K562 (cell line): ENCODE results near the gene SOX15. TPM values are rescaled to one million over a fixed set of nuclear protein-coding genes. Genes with fewer than 3 reads are reported as not detected.
A peak's percentile ranks its signal among the peaks of the same experiment; 100 is the strongest.

Experiments used
- ATF7 ChIP-seq: fragments of 450-650 bp; IDR thresholded peaks from 2 replicates; pipeline ENCODE4 v1.7.1; 2014; ENCODE audit warnings: mild to moderate bottlenecking, moderate library complexity
- ELF1 ChIP-seq: fragments of 200-800 bp; sonication (Bioruptor generic); IDR thresholded peaks from 2 replicates; pipeline ENCODE4 v1.6.1; 2016; ENCODE audit warnings: missing genetic modification characterization, missing compliant biosample characterization
- MGA ChIP-seq: fragments of 450-650 bp; IDR thresholded peaks from 2 replicates; pipeline ENCODE4 v1.6.1; 2016; ENCODE audit warnings: mild to moderate bottlenecking, moderate library complexity
- MNT ChIP-seq, 2 experiments: fragments of 450-650 bp; conservative IDR thresholded peaks; 2 replicates each; pipeline ENCODE4 v1.6.1; 2017; ENCODE audit warnings: mild to moderate bottlenecking in 2 of 2, moderate library complexity in 2 of 2
- MXD1 ChIP-seq: fragments of 250-450 bp; sonication (Bioruptor Pico); IDR thresholded peaks from 2 replicates; pipeline ENCODE4 v1.8.0; 2021; ENCODE audit warnings: borderline replicate concordance, mild to moderate bottlenecking, moderate library complexity; ENCODE audit not compliant: poor library complexity, severe bottlenecking
- NFYB ChIP-seq: IDR thresholded peaks from 2 replicates; pipeline ENCODE4 v1.6.1; 2011; ENCODE audit warnings: mild to moderate bottlenecking, moderate library complexity; ENCODE audit not compliant: insufficient read length; ENCODE audit errors: extremely low read depth
- RAD51 ChIP-seq: fragments of 450-650 bp; IDR thresholded peaks from 2 replicates; pipeline ENCODE4 v1.7.1; 2016; ENCODE audit warnings: low read depth, mild to moderate bottlenecking, borderline replicate concordance
- SMAD1 ChIP-seq: fragments of 150-350 bp; IDR thresholded peaks from 2 replicates; pipeline ENCODE4 v1.6.1; 2014; ENCODE audit warnings: low read length, low read depth; ENCODE audit not compliant: partially characterized antibody
- SMARCA4 ChIP-seq: fragments of 450-650 bp; IDR thresholded peaks from 2 replicates; pipeline ENCODE4 v1.6.1; 2016
- TAF15 ChIP-seq: fragments of 200-400 bp; formaldehyde crosslinking; IDR thresholded peaks from 2 replicates; pipeline ENCODE4 v1.6.1; 2017; ENCODE audit warnings: mild to moderate bottlenecking, low read depth, low read length, moderate library complexity
- TAF7 ChIP-seq: fragments of 450-650 bp; IDR thresholded peaks from 2 replicates; pipeline ENCODE4 v1.6.1; 2016; ENCODE audit warnings: missing genetic modification characterization, missing compliant biosample characterization
- YY1 ChIP-seq, 3 experiments: IDR thresholded peaks; 2 replicates each; pipeline ENCODE4 v1.6.1; 2011; ENCODE audit warnings: low read length in 2 of 3, mild to moderate bottlenecking in 2 of 3, moderate library complexity in 2 of 3, borderline replicate concordance in 1 of 3, control low read depth in 1 of 3, low read depth in 1 of 3; ENCODE audit not compliant: insufficient read depth in 3 of 3, insufficient replicate concordance in 2 of 3, control insufficient read depth in 1 of 3, insufficient read length in 1 of 3; ENCODE audit errors: extremely low read depth in 1 of 3
- polyA plus RNA-seq, 8 experiments: library from polyadenylated mRNA; depleted of rRNA in 4 of 8; stranded (reverse) in 5 of 8; unstranded in 3 of 8; fragments of >200 nt; fragmentation: Nextera tagmentation in 2 of 8; fragmentation: Illumina TruSeq in 1 of 8; extraction: Ambion mirVana in 2 of 8; extraction: Trizol in 1 of 8; gene quantifications; 2 replicates each; pipeline versions ENCODE4 v1.2.1 to v1.2.3, GENCODE V29; 2011 to 2014; ENCODE audit warnings: inconsistent platforms in 1 of 8, missing spikeins in 1 of 8
- total RNA-seq, 7 experiments: library from RNA; depleted of rRNA in 6 of 7; stranded (reverse); fragments of >200 nt in 6 of 7; fragmentation: Illumina TruSeq in 2 of 7; extraction: Trizol in 2 of 7; gene quantifications; 2 replicates each; pipeline versions ENCODE4 v1.2.1 to v1.2.3, GENCODE V29; 2011 to 2021; ENCODE audit warnings: low replicate concordance in 1 of 7

The SOX15 gene
- total and polyA plus RNA-seq, 9 of the 15 experiments (the other 6 are each of a cell fraction or from before 2014, with no cell fraction given), result 0.07 to 0.33 (median 0.19) TPM; not detected in 5

- TF ChIP-seq MNT (conservative IDR thresholded peaks at IDR 0.05) (peak; percentile 98 to 99), TAF15 (no peak), MXD1 (CRISPR knock-in tag) (peak; percentile 87), SMARCA4 (no peak), NFYB (no peak), SMAD1 (no peak), ATF7 (no peak), ELF1 (tag) (peak; percentile 96), MGA (peak; percentile 90), TAF7 (tag) (peak; percentile 43; the same call in 1 of the 2 replicates), YY1 (IDR thresholded peaks at IDR 0.05; ENCODE audit: borderline replicate concordance in 1 of 3, control insufficient read depth in 1 of 3, extremely low read depth in 1 of 3, insufficient read depth in 3 of 3, insufficient read length in 1 of 3, insufficient replicate concordance in 2 of 3, low read depth in 1 of 3, low read length in 2 of 3) (peak; percentile 87 to 95 (median 95)), RAD51 (peak; percentile 93)
These were observed 17.6 kb downstream of the SOX15 start (continued) for GRCh38 chr17:7572338-7572587.
